HG03457 (cell line): ENCODE results near the gene UIMC1.

Source experiments
- ATAC-seq: cut with Tn5 transposase; IDR thresholded peaks from one replicate; pipeline ENCODE4 v1.9.1; 2021; ENCODE audit warnings: moderate number of reproducible peaks; ENCODE audit not compliant: unreplicated experiment

The UIMC1 gene

GRCh38 chr5:176887252-176887849 is 119.2 kb downstream of the UIMC1 start:
- ATAC-seq, result no peak

GRCh38 chr5:176886336-176887251 is 120.0 kb downstream of the UIMC1 start:
- ATAC-seq, result no peak

GRCh38 chr5:176884571-176884890 is 122.0 kb downstream of the UIMC1 start:
- no peak for ATAC-seq

GRCh38 chr5:176883700-176884570 is 122.6 kb downstream of the UIMC1 start:
- ATAC-seq, result no peak

- no peak for ATAC-seq
These were observed 124.0 kb downstream of the UIMC1 start for GRCh38 chr5:176882567-176882903.

GRCh38 chr5:176881816-176882566 is 124.6 kb downstream of the UIMC1 start:
- ATAC-seq, result no peak

GRCh38 chr5:176881021-176881749 is 125.4 kb downstream of the UIMC1 start:
- ATAC-seq, result no peak

- ATAC-seq, result no peak
These were observed 126.1 kb downstream of the UIMC1 start for GRCh38 chr5:176880366-176881020.

- no peak for ATAC-seq
These were observed 126.8 kb downstream of the UIMC1 start for GRCh38 chr5:176879663-176880361.

- no peak for ATAC-seq
These were observed 127.5 kb downstream of the UIMC1 start for GRCh38 chr5:176878906-176879662.

- no peak for ATAC-seq
These were observed 128.1 kb downstream of the UIMC1 start for GRCh38 chr5:176878463-176878862.

GRCh38 chr5:176877793-176878331 is 128.7 kb downstream of the UIMC1 start:
- no peak for ATAC-seq

- ATAC-seq, result no peak
These were observed 129.8 kb downstream of the UIMC1 start for GRCh38 chr5:176876506-176877431.

- ATAC-seq, result no peak
These were observed 130.6 kb downstream of the UIMC1 start for GRCh38 chr5:176875783-176876505.

GRCh38 chr5:176875014-176875550 is 131.5 kb downstream of the UIMC1 start:
- ATAC-seq, result no peak

GRCh38 chr5:176874198-176874780 is 132.3 kb downstream of the UIMC1 start:
- ATAC-seq, result no peak
